ENCODE measurements around the gene PCDHGA1. TPM values are rescaled to one million over a fixed set of nuclear protein-coding genes. Genes with fewer than 3 reads are reported as not detected.

Gene PCDHGA1
- total and polyA plus RNA-seq, 2 donors (not counting 1 experiment from before 2014, with no cell fraction given) = 0.06 to 0.64 TPM

DNA sequence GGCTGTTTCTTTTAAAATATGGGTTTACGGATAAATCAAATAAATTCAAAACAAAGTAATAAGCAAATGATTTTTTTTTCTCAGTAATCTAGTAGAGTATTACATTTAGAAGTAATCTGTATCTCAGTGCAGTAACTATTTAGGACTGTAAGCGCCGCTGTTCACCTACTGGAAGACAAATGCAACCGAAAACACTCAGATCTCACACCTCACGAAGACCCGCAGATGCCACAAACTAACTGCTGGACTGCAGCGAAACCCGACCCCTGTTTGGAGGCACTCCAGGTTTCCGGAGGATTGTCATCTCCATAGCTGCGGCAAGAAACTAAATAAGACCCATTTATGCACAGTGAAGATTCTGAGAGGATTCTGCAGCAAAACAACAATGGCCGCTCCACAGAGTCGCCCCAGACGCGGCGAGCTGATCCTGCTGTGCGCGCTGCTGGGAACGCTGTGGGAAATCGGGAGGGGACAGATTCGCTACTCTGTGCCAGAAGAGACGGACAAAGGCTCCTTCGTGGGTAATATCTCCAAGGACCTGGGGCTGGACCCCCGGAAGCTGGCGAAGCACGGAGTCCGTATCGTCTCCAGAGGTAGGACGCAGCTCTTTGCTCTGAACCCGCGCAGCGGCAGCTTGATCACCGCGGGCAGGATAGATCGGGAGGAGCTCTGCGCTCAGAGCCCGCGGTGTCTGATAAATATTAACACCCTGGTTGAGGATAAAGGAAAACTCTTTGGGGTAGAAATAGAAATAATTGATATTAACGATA is 62.3 kb downstream of the PCDHGA1 start, which contains the start of gene PCDHGA8:
PCDHGA8 (plus strand) TSS at position 205 of the 770 bp plus-strand sequence; CDS start at position 386, 181 bp downstream.
- DNase-seq (no peak), ATAC-seq (ENCODE audit: low read depth) (no peak)
- peaks cover 60% of the 10 kb centered on the region for H3K27me3 Mint-ChIP-seq
- Histone ChIP-seq H3K9ac (ENCODE audit: low read length) (no peak within 1 kb of the TSS), H3K79me2 (ENCODE audit: control insufficient read depth, insufficient read depth, low read length) (no peaks in the 10 kb centered on the region), H3K27ac (ENCODE audit: low read length in 2 of 2) (no peak within 1 kb of the TSS), H3K9me3 (ENCODE audit: control extremely low read depth in 1 of 3, control insufficient read depth in 2 of 3, insufficient read depth in 1 of 3, low read length in 2 of 3) (peaks cover 1 to 51% (median 26%) of the 10 kb centered on the region in 3 donors), H3K4me1 (ENCODE audit: control insufficient read depth in 2 of 2, insufficient read depth in 2 of 2, low read length in 2 of 2) (no peaks in the 10 kb centered on the region), H4K20me1 (ENCODE audit: control insufficient read depth, insufficient read depth, low read length, poor library complexity, severe bottlenecking) (no peaks in the 10 kb centered on the region), H3K27me3 (replicated peaks in 1 of 4; ENCODE audit: control extremely low read depth in 1 of 4, control insufficient read depth in 3 of 4, insufficient read depth in 4 of 4, low read length in 3 of 4) (peaks cover 0 to 61% (median 38%) of the 10 kb centered on the region in 4 experiments), H2AFZ (ENCODE audit: insufficient read depth, low read depth, low read length, poor library complexity, severe bottlenecking) (no peak within 1 kb of the TSS), H3K4me3 (ENCODE audit: control extremely low read depth in 1 of 5, extremely low read depth in 1 of 5, insufficient read depth in 1 of 5, low read depth in 2 of 5, low read length in 4 of 5) (no peak within 1 kb of the TSS), H3K36me3 (replicated peaks in 1 of 2; ENCODE audit: control extremely low read depth in 1 of 2, control insufficient read depth in 1 of 2, extremely low read depth in 1 of 2, insufficient read depth in 2 of 2, low read length in 1 of 2) (no peaks in the 10 kb centered on the region), H3K4me2 (replicated peaks; ENCODE audit: low read depth, low read length, poor library complexity, severe bottlenecking) (no peak within 1 kb of the TSS)
- 44% methylated on average over 26 of the region's 38 CpGs for WGBS (ENCODE audit: insufficient coverage)
- TF ChIP-seq, protein P1, sequence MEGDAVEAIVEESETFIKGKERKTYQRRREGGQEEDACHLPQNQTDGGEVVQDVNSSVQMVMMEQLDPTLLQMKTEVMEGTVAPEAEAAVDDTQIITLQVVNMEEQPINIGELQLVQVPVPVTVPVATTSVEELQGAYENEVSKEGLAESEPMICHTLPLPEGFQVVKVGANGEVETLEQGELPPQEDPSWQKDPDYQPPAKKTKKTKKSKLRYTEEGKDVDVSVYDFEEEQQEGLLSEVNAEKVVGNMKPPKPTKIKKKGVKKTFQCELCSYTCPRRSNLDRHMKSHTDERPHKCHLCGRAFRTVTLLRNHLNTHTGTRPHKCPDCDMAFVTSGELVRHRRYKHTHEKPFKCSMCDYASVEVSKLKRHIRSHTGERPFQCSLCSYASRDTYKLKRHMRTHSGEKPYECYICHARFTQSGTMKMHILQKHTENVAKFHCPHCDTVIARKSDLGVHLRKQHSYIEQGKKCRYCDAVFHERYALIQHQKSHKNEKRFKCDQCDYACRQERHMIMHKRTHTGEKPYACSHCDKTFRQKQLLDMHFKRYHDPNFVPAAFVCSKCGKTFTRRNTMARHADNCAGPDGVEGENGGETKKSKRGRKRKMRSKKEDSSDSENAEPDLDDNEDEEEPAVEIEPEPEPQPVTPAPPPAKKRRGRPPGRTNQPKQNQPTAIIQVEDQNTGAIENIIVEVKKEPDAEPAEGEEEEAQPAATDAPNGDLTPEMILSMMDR (IDR thresholded peaks at IDR 0.05) = no peak
- TF ChIP-seq EZH2 (IDR thresholded peaks at IDR 0.05; ENCODE audit: borderline replicate concordance, insufficient read depth, low read depth, low read length, poor library complexity, severe bottlenecking) = no peak
- H3K4me3 Mint-ChIP-seq = no peak within 1 kb of the TSS
- H3K9me3 Mint-ChIP-seq (ENCODE audit: insufficient read depth) = peaks cover 12% of the 10 kb centered on the region
- H3K27ac Mint-ChIP-seq = no peak within 1 kb of the TSS
- H3K4me1 Mint-ChIP-seq = no peaks in the 10 kb centered on the region
- ChIA-PET CTCF (interaction anchor here (3.1 kb wide), 1 partner anchor 171 kb away, joined by 13 read pairs; no protein-coding TSS in a partner anchor), POLR2A (no interaction called here)
- intact Hi-C loops (cut with micrococcal nuclease) = no loop called here

GRCh38 chr5:141393267-141393666 is 63.0 kb downstream of the PCDHGA1 start:
- ChIA-PET CTCF (interaction anchor here (3.1 kb wide), 1 partner anchor 171 kb away, joined by 13 read pairs; no protein-coding TSS in a partner anchor), POLR2A (interaction anchor here (0.7 kb wide), 1 partner anchor 45 kb away, joined by 3 read pairs; no protein-coding TSS in a partner anchor)
- Histone ChIP-seq H2AFZ (ENCODE audit: insufficient read depth, low read depth, low read length, poor library complexity, severe bottlenecking) (no peak overlapping the region), H3K4me3 (ENCODE audit: control extremely low read depth in 1 of 5, extremely low read depth in 1 of 5, insufficient read depth in 1 of 5, low read depth in 2 of 5, low read length in 4 of 5) (no peak overlapping the region), H3K4me1 (ENCODE audit: control insufficient read depth in 2 of 2, insufficient read depth in 2 of 2, low read length in 2 of 2) (no peaks in the 10 kb centered on the region), H3K79me2 (ENCODE audit: control insufficient read depth, insufficient read depth, low read length) (no peaks in the 10 kb centered on the region), H3K27ac (ENCODE audit: low read length in 2 of 2) (no peak overlapping the region), H4K20me1 (ENCODE audit: control insufficient read depth, insufficient read depth, low read length, poor library complexity, severe bottlenecking) (no peaks in the 10 kb centered on the region), H3K27me3 (replicated peaks in 1 of 4; ENCODE audit: control extremely low read depth in 1 of 4, control insufficient read depth in 3 of 4, insufficient read depth in 4 of 4, low read length in 3 of 4) (peaks cover 0 to 60% (median 38%) of the 10 kb centered on the region in 4 experiments), H3K36me3 (replicated peaks in 1 of 2; ENCODE audit: control extremely low read depth in 1 of 2, control insufficient read depth in 1 of 2, extremely low read depth in 1 of 2, insufficient read depth in 2 of 2, low read length in 1 of 2) (no peaks in the 10 kb centered on the region), H3K9me3 (ENCODE audit: control extremely low read depth in 1 of 3, control insufficient read depth in 2 of 3, insufficient read depth in 1 of 3, low read length in 2 of 3) (peaks cover under 1 to 54% (median 26%) of the 10 kb centered on the region in 3 donors), H3K4me2 (replicated peaks; ENCODE audit: low read depth, low read length, poor library complexity, severe bottlenecking) (no peak overlapping the region), H3K9ac (ENCODE audit: low read length) (no peak overlapping the region)
- Mint-ChIP-seq H3K9me3 (ENCODE audit: insufficient read depth) (peaks cover 12% of the 10 kb centered on the region), H3K4me3 (no peak overlapping the region), H3K27me3 (peaks cover 58% of the 10 kb centered on the region), H3K27ac (no peak overlapping the region), H3K4me1 (no peaks in the 10 kb centered on the region)
- intact Hi-C loops (cut with micrococcal nuclease) = no loop called here
- DNase-seq = no peak
- WGBS (ENCODE audit: insufficient coverage) = 41% methylated on average over 13 of the region's 21 CpGs
- TF ChIP-seq EZH2 (IDR thresholded peaks at IDR 0.05; ENCODE audit: borderline replicate concordance, insufficient read depth, low read depth, low read length, poor library complexity, severe bottlenecking) = no peak
- TF ChIP-seq, protein P1 (IDR thresholded peaks at IDR 0.05) = no peak
- no peak for ATAC-seq (ENCODE audit: low read depth)
